Astrocyte of the spinal cord (primary cell): Measurements from ENCODE around the gene CPSF2.
A peak's percentile ranks its signal among the peaks of the same experiment; 100 is the strongest.

Source experiments
- DNase-seq: peaks from one replicate; pipeline ENCODE4 v3.0.0; 2011; ENCODE audit warnings: low read depth, low spot score
- H3K4me3 ChIP-seq: 2 replicates; pipeline ENCODE4 v1.5.1; 2011; ENCODE audit warnings: low read depth, mild to moderate bottlenecking, low read length, moderate library complexity
- in situ Hi-C: cut with HindIII; loops from 2 replicates; pipeline ENCODE4 v1.10.0; 2017; ENCODE audit warnings: low sequenced_read_pairs
- TF ChIP-seq, protein P1 (sequence below): IDR thresholded peaks from 2 replicates; pipeline ENCODE4 v1.5.1; 2012; ENCODE audit warnings: low read depth, mild to moderate bottlenecking, low read length, inconsistent platforms

Gene CPSF2

DNA sequence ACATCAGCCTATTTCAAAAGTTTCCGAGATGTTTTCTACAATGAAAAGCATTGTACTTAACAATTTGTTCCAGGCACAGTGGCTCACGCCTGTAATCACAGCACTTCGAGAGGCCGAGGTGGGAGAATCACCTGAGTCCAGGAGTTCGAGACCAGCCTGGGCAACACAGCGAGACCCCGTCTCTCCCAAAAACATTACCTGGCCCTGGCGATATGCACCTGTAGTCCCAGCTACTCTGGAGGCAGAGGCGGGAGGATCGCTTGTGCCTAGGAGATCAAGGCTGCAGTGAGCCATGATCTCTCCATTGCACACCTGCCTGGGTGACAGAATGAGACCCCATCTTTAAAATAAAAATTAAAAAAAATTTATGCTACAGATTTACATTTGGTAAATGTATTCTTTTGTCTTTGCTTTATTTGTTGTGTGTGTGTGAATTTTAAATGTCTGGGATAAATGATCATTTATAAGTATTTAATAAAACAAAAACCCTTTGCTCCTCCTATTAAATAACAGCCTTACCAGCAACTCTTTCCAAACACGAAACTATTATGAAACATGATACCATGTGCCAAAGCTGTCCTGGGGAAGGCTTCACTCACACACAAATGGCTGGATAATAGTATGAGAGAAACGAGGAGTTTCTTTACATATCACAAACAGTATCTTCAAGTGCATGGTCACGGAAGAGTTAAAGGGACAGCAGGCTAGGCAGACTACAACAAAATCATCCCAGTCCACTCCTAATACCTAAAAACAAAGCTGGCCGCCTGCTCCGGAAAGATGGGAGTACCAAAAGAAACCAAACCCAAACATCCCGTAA, 16.5 kb upstream of the CPSF2 start:
- in situ Hi-C loops: no loop called here
- TF ChIP-seq, protein P1, sequence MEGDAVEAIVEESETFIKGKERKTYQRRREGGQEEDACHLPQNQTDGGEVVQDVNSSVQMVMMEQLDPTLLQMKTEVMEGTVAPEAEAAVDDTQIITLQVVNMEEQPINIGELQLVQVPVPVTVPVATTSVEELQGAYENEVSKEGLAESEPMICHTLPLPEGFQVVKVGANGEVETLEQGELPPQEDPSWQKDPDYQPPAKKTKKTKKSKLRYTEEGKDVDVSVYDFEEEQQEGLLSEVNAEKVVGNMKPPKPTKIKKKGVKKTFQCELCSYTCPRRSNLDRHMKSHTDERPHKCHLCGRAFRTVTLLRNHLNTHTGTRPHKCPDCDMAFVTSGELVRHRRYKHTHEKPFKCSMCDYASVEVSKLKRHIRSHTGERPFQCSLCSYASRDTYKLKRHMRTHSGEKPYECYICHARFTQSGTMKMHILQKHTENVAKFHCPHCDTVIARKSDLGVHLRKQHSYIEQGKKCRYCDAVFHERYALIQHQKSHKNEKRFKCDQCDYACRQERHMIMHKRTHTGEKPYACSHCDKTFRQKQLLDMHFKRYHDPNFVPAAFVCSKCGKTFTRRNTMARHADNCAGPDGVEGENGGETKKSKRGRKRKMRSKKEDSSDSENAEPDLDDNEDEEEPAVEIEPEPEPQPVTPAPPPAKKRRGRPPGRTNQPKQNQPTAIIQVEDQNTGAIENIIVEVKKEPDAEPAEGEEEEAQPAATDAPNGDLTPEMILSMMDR: no peak
- peak overlapping the region; percentile 94 for H3K4me3 ChIP-seq
- DNase-seq: no peak

GRCh38 chr14:92105893-92106142, 16.0 kb upstream of the CPSF2 start:
- peak overlapping the region; percentile 94 for H3K4me3 ChIP-seq
- in situ Hi-C loops: no loop called here
- TF ChIP-seq, protein P1: no peak
- DNase-seq: no peak

DNA sequence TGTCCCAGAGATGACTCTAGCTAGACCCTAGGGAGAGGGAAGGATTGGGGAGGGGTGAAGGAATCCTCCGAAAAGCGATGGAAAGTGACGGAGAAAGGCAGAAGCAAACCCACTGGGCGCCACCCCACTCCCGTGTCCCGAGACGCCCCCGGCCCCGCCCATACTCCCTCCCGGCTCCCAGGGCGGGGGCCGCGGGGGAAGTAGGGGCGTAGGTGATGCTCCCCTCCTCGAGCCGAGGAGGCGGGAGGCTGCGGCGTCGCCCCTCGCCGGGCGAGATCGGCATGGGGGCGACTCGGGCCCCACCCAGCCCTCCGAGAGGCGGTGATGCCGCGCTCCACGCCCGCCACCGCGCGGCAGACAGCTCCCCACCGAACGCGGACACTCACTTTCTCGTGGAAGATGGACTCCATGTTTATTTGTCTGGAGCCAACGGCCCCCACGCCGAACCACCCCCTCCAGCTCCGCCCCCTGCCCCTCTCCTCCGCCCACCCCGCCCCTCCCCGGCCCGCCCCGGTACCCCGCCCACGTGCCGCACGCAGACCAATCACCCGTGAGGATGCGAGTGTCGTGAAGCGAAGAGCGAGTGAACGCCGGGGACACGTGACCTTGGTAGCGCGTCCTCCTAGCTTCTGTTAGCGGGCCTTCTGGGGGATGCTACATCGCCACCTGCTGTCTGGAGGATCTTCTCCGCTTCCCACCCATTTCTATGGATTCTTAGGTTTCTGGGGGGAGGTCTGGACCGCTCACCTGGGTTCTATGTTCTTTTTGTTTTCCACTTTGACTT, 15.4 kb upstream of the CPSF2 start, which contains the start of gene ATXN3:
TSS of gene ATXN3 (minus strand) at position 440 of the 784 bp plus-strand sequence. CDS start at position 410, 30 bp downstream.
- H3K4me3 ChIP-seq: peak within 1 kb of the TSS; percentile 94
- in situ Hi-C loops: no loop called here
- peak; percentile 98 for DNase-seq
- TF ChIP-seq, protein P1: peak; percentile 91

DNA sequence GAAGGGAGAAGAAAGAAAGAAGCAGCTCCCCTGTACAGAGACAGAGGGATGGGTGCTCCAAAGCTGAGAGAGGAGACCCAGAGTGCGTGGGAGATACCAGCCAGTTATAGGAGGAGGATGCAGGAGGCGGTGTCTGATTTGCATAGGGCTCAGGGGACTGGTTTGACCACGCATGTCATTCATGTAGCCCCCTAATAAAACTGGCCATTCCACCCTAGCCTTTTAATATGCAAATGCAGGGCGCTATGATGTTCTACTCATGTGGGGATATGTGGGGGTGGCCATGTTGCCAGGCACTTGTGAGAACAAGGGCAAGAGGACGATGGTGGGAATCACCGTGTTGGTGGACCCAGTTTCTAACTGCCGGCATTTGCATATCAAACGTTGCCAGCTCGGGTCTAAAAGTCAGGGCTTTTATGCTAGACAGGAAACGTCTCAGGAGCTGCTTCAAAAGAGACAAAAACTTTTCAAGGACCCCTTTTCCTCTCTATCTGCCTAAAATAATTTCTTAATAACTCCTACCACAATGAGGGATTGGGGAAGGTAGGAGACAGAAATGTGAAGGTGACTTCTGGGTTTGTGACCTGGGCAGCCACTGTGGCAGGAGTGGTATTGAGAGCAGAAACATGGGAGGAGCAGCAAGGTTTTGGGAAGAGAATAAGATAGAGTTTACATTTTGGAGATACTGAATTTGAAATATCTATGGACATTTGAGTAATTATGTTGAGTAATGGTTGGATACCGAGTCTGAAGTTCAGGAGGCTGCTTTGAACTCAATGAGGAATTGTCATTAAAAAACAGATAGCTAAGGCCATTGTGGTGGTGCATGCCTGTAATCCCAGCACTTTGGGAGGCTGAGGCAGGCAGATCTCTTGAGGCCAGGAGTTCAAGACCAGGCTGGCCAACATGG, 13.2 kb upstream of the CPSF2 start:
- TF ChIP-seq, protein P1: no peak
- no peak overlapping the region for H3K4me3 ChIP-seq
- in situ Hi-C loops: no loop called here
- DNase-seq: no peak

- no peak for DNase-seq
- TF ChIP-seq, protein P1: no peak
- H3K4me3 ChIP-seq: no peak overlapping the region
- in situ Hi-C loops: no loop called here
Measured at GRCh38 chr14:92109490-92109889, 12.3 kb upstream of the CPSF2 start.

GRCh38 chr14:92121207-92121669, 531 bp upstream of the CPSF2 start:
- peak; percentile 53 for DNase-seq
- in situ Hi-C loops: no loop called here
- TF ChIP-seq, protein P1: no peak
- peak overlapping the region; percentile 97 for H3K4me3 ChIP-seq
